BLaER1 treated with 17β-estradiol and CSF1 and Interleukin-3, amounts not matched to agents 10 nM and 100 nM (cell line): Measurements from ENCODE around the gene MYOM1.

Source experiments
- H3K27ac ChIP-seq, 11 experiments: shearing (Covaris generic); formaldehyde crosslinking; 2 replicates each; pipeline ENCODE4 v1.8.1; 2022
- H3K27me3 ChIP-seq, 11 experiments: shearing (Covaris generic); formaldehyde crosslinking; 2 replicates each; pipeline ENCODE4 v1.8.1; 2022
- H3K36me3 ChIP-seq, 11 experiments: shearing (Covaris generic); formaldehyde crosslinking; 2 replicates each; pipeline ENCODE4 v1.8.1; 2022
- H3K4me1 ChIP-seq, 10 experiments: shearing (Covaris generic); formaldehyde crosslinking; 2 replicates each; pipeline ENCODE4 v1.8.1; 2022
- H3K4me2 ChIP-seq, 11 experiments: shearing (Covaris generic); formaldehyde crosslinking; 2 replicates each; pipeline ENCODE4 v1.8.1; 2022
- H3K4me3 ChIP-seq, 10 experiments: shearing (Covaris generic); formaldehyde crosslinking; 2 replicates each; pipeline ENCODE4 v1.8.1; 2022
- H3K9ac ChIP-seq, 11 experiments: shearing (Covaris generic); formaldehyde crosslinking; 2 replicates each; pipeline ENCODE4 v1.8.1; 2022
- H3K9me3 ChIP-seq, 11 experiments: shearing (Covaris generic); formaldehyde crosslinking; replicated peaks in 1 of 11; 2 replicates each; pipeline ENCODE4 v1.8.1; 2022
- H4K20me1 ChIP-seq, 11 experiments: shearing (Covaris generic); formaldehyde crosslinking; 2 replicates each; pipeline ENCODE4 v1.8.1; 2022
- Cebpa-rat ChIP-seq, 11 experiments: shearing (Covaris generic); IDR thresholded peaks; 2 replicates each; pipeline ENCODE4 v1.8.1; 2022

MYOM1 gene

GRCh38 chr18:3246635-3247239 lies 27.0 kb upstream of the MYOM1 start:
- Histone ChIP-seq H3K4me1 (peaks cover 34 to 50% (median 44%) of the 10 kb centered on the region in 10 experiments), H3K9me3 (peaks cover 9 to 10% (median 10%) of the 10 kb centered on the region in 11 experiments), H3K27ac (peak overlapping the region; percentile 96 to 100 (median 98))

GRCh38 chr18:3245853-3246634 lies 26.3 kb upstream of the MYOM1 start:
- Histone ChIP-seq H3K9me3 (peaks cover 16 to 17% (median 17%) of the 10 kb centered on the region in 11 experiments), H3K9ac (peak overlapping the region; percentile 92 to 100 (median 97)), H3K4me2 (peak overlapping the region; percentile 83 to 97 (median 95)), H3K4me3 (peak overlapping the region; percentile 87 to 100 (median 92)), H3K4me1 (peaks cover 27 to 43% (median 37%) of the 10 kb centered on the region in 10 experiments), H3K27me3 (no peaks in the 10 kb centered on the region), H3K27ac (peak overlapping the region; percentile 96 to 100 (median 98)), H4K20me1 (peaks cover 8 to 25% (median 24%) of the 10 kb centered on the region in 11 experiments; a peak in 20 of 22 replicates), H3K36me3 (peaks cover 26 to 35% (median 32%) of the 10 kb centered on the region in 11 experiments)
- TF ChIP-seq Cebpa-rat (IDR thresholded peaks at IDR 0.05): no peak

More at GRCh38 chr18:3246635-3247239, 27.0 kb upstream of the MYOM1 start:
- no peak for TF ChIP-seq Cebpa-rat (IDR thresholded peaks at IDR 0.05)
- H3K4me3 ChIP-seq: peak overlapping the region; percentile 87 to 100 (median 92)
- H3K4me2 ChIP-seq: peak overlapping the region; percentile 83 to 97 (median 95)
- H3K9ac ChIP-seq: peak overlapping the region; percentile 92 to 100 (median 97)
- H3K27me3 ChIP-seq: no peaks in the 10 kb centered on the region
- H3K36me3 ChIP-seq: peaks cover 19 to 33% (median 26%) of the 10 kb centered on the region in 11 experiments
- peaks cover 8 to 32% (median 31%) of the 10 kb centered on the region in 11 experiments; a peak in 21 of 22 replicates for H4K20me1 ChIP-seq

GRCh38 chr18:3245185-3245564 lies 25.4 kb upstream of the MYOM1 start:
- H3K4me1 ChIP-seq: peaks cover 23 to 34% (median 28%) of the 10 kb centered on the region in 10 experiments
- H3K36me3 ChIP-seq: peaks cover 27 to 38% (median 31%) of the 10 kb centered on the region in 11 experiments
- H3K4me3 ChIP-seq: peak overlapping the region; percentile 87 to 100 (median 92); a peak in 19 of 20 replicates
- peak overlapping the region in 7 of 11 experiments; percentile 97 to 100 (median 98); a peak in 8 of 22 replicates for H3K27ac ChIP-seq
- no peak for TF ChIP-seq Cebpa-rat (IDR thresholded peaks at IDR 0.05)
- peaks cover 22 to 26% (median 25%) of the 10 kb centered on the region in 11 experiments for H3K9me3 ChIP-seq
- H3K27me3 ChIP-seq: no peaks in the 10 kb centered on the region
- peak overlapping the region; percentile 83 to 97 (median 95) for H3K4me2 ChIP-seq
- H4K20me1 ChIP-seq: peaks cover 8 to 16% (median 15%) of the 10 kb centered on the region in 11 experiments; a peak in 18 of 22 replicates
- H3K9ac ChIP-seq: peak overlapping the region; percentile 92 to 100 (median 97); a peak in 21 of 22 replicates

GRCh38 chr18:3238742-3239141 lies 19.0 kb upstream of the MYOM1 start:
- Histone ChIP-seq H3K27me3 (no peaks in the 10 kb centered on the region), H3K36me3 (peaks cover 15 to 24% (median 19%) of the 10 kb centered on the region in 11 experiments; a peak in 20 of 22 replicates), H3K4me3 (no peak overlapping the region), H3K9me3 (peaks cover 27 to 48% (median 39%) of the 10 kb centered on the region in 11 experiments), H3K4me1 (peaks cover 0 to 14% (median 0%) of the 10 kb centered on the region in 10 experiments; a peak in 4 of 20 replicates), H3K4me2 (no peak overlapping the region), H3K9ac (no peak overlapping the region), H3K27ac (no peak overlapping the region), H4K20me1 (no peaks in the 10 kb centered on the region)
- no peak for TF ChIP-seq Cebpa-rat (IDR thresholded peaks at IDR 0.05)

- Histone ChIP-seq H3K27me3 (no peaks in the 10 kb centered on the region), H3K27ac (no peak overlapping the region), H3K4me2 (no peak overlapping the region), H4K20me1 (no peaks in the 10 kb centered on the region), H3K4me1 (peaks cover 0 to 10% (median 0%) of the 10 kb centered on the region in 10 experiments; a peak in 2 of 20 replicates), H3K36me3 (peaks cover 6 to 14% (median 8%) of the 10 kb centered on the region in 11 experiments; a peak in 20 of 22 replicates), H3K4me3 (no peak overlapping the region), H3K9me3 (peaks cover 15 to 36% (median 27%) of the 10 kb centered on the region in 11 experiments), H3K9ac (no peak overlapping the region)
- no peak for TF ChIP-seq Cebpa-rat (IDR thresholded peaks at IDR 0.05)
These were observed 16.7 kb upstream of the MYOM1 start for GRCh38 chr18:3236470-3236869.

- Histone ChIP-seq H3K4me3 (no peak overlapping the region), H3K9ac (no peak overlapping the region), H4K20me1 (no peaks in the 10 kb centered on the region), H3K36me3 (peaks cover 0 to 7% (median 2%) of the 10 kb centered on the region in 11 experiments; a peak in 10 of 22 replicates), H3K4me1 (peaks cover 0 to 10% (median 0%) of the 10 kb centered on the region in 10 experiments; a peak in 2 of 20 replicates), H3K9me3 (peaks cover 9 to 32% (median 25%) of the 10 kb centered on the region in 11 experiments), H3K27me3 (no peaks in the 10 kb centered on the region), H3K27ac (no peak overlapping the region), H3K4me2 (peak overlapping the region in 1 of 11 experiments; percentile 7; a peak in 2 of 22 replicates)
- no peak for TF ChIP-seq Cebpa-rat (IDR thresholded peaks at IDR 0.05)
These were observed 16.1 kb upstream of the MYOM1 start for GRCh38 chr18:3235846-3236245.

GRCh38 chr18:3234457-3234856 lies 14.7 kb upstream of the MYOM1 start:
- H3K9ac ChIP-seq: no peak overlapping the region
- peaks cover 0 to 26% (median 17%) of the 10 kb centered on the region in 11 experiments; a peak in 16 of 22 replicates for H3K9me3 ChIP-seq
- H3K27me3 ChIP-seq: no peaks in the 10 kb centered on the region
- no peak overlapping the region for H3K4me2 ChIP-seq
- no peak overlapping the region for H3K4me3 ChIP-seq
- H3K27ac ChIP-seq: no peak overlapping the region
- no peaks in the 10 kb centered on the region for H4K20me1 ChIP-seq
- peaks cover 0 to 5% (median 0%) of the 10 kb centered on the region in 11 experiments; a peak in 1 of 22 replicates for H3K36me3 ChIP-seq
- no peak for TF ChIP-seq Cebpa-rat (IDR thresholded peaks at IDR 0.05)
- peaks cover 0 to 10% (median 0%) of the 10 kb centered on the region in 10 experiments; a peak in 2 of 20 replicates for H3K4me1 ChIP-seq

- no peaks in the 10 kb centered on the region for H3K27me3 ChIP-seq
- no peak overlapping the region for H3K4me2 ChIP-seq
- H3K9me3 ChIP-seq: peaks cover 0 to 23% (median 17%) of the 10 kb centered on the region in 11 experiments; a peak in 16 of 22 replicates
- H3K4me3 ChIP-seq: no peak overlapping the region
- TF ChIP-seq Cebpa-rat (IDR thresholded peaks at IDR 0.05): no peak
- H3K27ac ChIP-seq: no peak overlapping the region
- no peaks in the 10 kb centered on the region for H4K20me1 ChIP-seq
- no peak overlapping the region for H3K9ac ChIP-seq
- H3K4me1 ChIP-seq: peaks cover 0 to 10% (median 0%) of the 10 kb centered on the region in 10 experiments; a peak in 2 of 20 replicates
- peaks cover 0 to 5% (median 0%) of the 10 kb centered on the region in 11 experiments; a peak in 1 of 22 replicates for H3K36me3 ChIP-seq
These were observed 13.8 kb upstream of the MYOM1 start for GRCh38 chr18:3233433-3234168.
